NOMO-1 treated with dmso at 0.1 percent for 144 hours (cell line): Measurements from ENCODE around the gene PDLIM5.
"Not testable (repeated sequence)": the region's sequence is repeated elsewhere in the genome, so short reads cannot be mapped to it uniquely, and the experiment has no call there.

Experiments used
- DNase-seq: peaks from one replicate; lab custom pipeline; 2025; ENCODE audit not compliant: unreplicated experiment; lab: John Stamatoyannopoulos, UW

The PDLIM5 gene

DNA sequence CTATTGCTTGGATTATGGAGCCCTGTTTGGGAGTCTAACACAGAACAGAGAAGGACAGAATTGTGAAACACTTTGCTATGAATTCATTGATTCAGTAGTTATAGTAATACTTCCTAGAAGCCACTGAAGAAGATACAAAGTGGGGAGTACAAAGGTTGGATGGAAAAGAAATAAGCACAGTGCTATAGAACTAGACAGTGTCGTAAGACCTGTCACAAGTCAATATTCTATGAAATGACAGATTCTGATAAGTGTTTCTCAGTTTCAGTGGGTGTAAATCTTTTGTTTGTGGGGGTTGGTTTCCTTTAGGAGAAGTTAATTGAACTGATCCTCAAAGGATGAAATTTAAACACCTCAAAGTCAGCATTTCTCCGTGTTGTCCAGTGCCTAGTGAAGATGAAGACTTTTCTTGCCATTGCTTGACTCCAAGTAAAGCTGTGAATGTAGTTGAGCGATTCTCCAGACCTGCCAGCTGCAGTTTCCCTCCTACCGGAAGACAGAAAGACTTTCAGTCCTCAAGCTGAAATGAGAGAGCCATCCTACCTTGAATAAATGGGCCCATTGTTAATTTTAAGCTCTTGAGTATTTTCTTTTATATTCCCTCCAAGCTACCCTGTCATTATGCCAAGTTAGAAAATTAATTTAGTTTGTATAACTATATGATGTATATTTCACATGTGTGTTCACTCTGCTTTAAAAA lies 7.9 kb downstream of the PDLIM5 start:
- no peak for DNase-seq

DNA sequence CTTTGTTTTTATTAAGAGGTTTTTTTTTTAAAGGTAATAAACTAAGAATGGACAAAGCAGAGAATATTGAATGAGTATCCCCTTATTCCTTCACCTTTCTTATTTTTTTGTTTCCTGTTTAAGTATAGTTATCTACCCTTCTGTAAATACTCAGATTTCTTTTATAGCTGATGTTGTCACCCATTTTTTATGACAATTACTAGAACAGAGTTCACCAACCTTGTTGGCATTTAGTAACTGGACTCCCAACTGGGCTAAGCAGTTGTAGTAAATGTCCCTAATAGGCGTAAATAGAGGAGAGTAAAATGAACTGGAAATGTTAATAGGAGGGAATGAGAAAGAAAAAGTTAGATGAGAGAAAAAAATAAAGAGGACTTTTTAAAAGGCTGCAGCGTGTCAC lies 9.8 kb downstream of the PDLIM5 start:
- no peak for DNase-seq

- DNase-seq = no peak
Measured at GRCh38 chr4:94462572-94462971, 10.8 kb downstream of the PDLIM5 start.

DNA sequence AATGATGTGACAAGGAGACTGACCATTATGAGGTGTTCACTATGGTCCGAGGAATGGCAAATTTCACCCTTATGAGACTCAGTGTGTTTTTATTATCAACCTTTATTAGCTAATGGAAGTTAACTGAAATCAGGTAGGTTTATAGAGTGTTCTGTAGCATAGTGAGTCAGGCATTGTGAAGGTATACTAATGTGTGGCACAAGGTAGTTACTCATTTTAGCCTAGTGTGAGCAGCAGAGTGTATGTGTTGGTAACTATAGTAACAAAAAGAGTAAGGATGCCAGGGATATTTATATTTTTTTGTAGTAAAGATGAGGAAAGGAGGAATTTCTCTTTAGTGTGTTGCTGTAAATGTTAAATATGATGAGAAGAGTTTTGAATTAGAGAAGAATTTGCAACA lies 12.0 kb downstream of the PDLIM5 start:
- no peak for DNase-seq

GRCh38 chr4:94466371-94466770 lies 14.6 kb downstream of the PDLIM5 start:
- DNase-seq = no peak

- no peak for DNase-seq
Measured at GRCh38 chr4:94466923-94467322, 15.2 kb downstream of the PDLIM5 start.

DNA sequence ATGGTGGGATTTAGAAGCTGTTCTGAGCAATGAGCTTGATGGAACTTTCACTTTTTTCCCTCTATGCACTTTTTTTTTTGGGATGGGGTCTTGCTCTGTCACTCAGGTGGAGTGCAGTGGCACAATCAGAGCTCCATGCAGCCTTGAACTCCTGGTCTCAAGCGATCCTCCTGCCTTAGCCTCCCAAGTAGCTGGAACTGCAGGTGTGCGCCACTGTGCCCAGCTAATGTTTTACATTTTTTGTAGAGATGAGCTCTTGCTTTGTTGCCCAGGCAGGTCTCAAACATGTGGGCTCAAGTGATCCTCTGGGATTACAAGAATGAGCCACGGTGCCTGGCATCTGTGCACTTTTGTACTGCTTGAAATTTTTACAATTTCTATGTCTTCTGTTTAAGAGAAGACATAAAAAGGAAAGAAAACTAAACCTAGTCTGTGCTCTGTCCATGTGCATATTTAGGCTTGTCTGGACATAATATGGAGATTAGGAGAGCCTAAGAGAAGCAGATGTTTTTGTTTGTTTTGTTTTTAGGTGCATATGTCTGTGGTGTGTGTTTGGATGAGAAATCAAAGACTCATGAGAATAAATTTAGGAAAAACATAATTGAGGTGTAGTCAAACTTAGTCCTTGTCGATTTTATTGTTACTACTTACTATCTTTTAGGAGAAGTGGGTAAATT lies 16.5 kb downstream of the PDLIM5 start:
- DNase-seq = no peak

- DNase-seq = no peak
Measured at GRCh38 chr4:94469221-94469784, 17.6 kb downstream of the PDLIM5 start.

- DNase-seq = no peak
Measured at GRCh38 chr4:94470132-94470531, 18.4 kb downstream of the PDLIM5 start.

DNA sequence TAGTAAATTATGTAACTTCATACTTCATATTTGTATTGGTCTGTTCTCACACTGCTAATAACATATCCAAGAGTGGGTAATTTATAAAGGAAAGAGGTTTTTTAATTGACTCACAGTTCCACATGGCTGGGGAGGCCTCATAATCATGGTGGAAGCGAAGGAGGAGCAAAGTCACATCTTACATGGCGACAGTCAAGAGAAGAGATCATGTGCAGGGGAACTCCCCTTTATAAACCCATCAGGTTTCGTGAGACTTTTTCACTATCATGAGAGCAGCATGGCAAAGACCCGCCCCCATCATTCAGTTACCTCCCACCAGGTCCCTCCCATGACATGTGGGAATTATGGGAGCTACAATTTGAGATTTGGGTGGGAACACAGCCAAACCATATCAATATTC lies 19.0 kb downstream of the PDLIM5 start:
- DNase-seq = not testable (repeated sequence)

DNA sequence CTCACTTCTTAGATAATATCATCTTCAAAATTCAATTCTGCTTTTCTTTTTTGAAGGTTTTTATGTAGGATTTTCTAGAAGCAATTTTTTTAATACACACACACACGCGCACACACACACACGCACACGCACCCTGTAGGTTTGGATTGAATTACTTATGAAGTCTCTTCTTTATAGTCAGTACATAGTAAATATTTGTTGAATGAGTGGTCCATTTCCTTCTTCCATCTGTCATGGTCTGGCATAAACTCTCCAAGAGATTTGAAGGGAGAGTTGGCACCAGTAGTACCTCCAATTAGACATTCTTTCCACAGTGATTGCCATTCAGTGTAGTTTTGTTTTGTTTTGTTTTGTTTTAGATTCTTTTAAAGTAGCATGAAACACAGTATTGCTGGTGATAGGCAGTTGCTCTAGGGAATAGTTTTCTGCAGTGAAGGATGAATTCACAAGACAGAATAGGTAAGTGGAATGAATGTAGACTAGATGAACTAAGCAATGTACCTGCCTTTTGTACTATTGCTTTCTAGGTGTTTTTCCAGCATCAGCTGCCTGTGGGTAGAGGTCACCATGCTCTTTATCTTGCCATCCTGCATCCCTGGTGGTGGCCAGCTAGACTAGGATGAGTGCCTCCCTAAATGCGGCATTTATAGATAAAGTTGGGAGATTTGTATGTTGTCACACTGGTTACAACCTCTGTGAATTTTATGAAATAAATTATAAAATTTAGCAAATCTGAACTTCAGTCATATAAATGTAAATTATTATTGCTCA lies 20.5 kb downstream of the PDLIM5 start:
- DNase-seq = no peak

- DNase-seq = no peak
Measured at GRCh38 chr4:94475050-94475449, 23.3 kb downstream of the PDLIM5 start.

- DNase-seq = no peak
Measured at GRCh38 chr4:94475794-94476193, 24.1 kb downstream of the PDLIM5 start.

- no peak for DNase-seq
Measured at GRCh38 chr4:94477227-94477626, 25.5 kb downstream of the PDLIM5 start.

GRCh38 chr4:94478805-94479204 lies 27.1 kb downstream of the PDLIM5 start:
- not testable (repeated sequence) for DNase-seq

GRCh38 chr4:94479358-94480141 lies 27.8 kb downstream of the PDLIM5 start:
- no peak for DNase-seq

- DNase-seq = no peak
Measured at GRCh38 chr4:94480362-94480951, 28.7 kb downstream of the PDLIM5 start.

DNA sequence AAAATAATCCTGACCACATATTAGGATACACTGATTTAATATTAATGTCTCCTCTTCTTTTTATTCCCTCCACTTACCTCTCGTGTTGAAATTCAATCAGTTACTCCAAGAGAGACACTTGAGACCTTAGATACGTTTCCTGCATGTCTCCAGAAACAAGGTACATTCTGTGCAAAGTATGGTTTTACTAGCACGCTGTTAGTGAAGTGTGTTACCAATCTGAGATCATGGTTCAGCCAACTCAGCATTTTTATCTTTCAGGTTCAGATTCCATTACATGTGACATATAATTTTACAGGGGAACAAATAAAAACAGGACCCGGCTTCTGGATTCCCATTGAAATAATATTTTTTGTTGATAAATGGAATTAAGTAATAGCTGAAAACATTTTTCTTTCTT lies 32.2 kb downstream of the PDLIM5 start:
- no peak for DNase-seq

GRCh38 chr4:94484818-94485217 lies 33.1 kb downstream of the PDLIM5 start:
- DNase-seq = no peak

DNA sequence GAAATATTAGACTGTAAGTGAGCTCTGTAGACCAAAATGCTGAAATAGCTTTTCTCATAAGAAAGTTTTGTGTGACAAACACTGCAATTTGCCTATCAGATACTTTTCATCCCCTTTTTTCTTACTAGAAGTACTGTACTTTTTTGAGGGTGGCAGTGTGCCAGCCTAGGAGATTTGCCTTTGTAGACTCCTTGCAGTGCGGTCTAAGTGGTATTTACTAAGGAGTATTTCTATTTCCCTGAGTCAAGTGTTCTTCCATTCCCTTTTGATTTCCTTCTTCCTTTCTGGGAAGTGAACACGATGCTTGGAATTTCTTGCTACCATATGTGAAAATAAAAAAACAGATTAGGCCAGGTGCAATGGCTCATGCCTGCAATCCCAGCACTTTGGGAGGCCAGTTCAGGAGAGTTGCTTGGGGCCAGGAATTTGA lies 34.6 kb downstream of the PDLIM5 start:
- no peak for DNase-seq

DNA sequence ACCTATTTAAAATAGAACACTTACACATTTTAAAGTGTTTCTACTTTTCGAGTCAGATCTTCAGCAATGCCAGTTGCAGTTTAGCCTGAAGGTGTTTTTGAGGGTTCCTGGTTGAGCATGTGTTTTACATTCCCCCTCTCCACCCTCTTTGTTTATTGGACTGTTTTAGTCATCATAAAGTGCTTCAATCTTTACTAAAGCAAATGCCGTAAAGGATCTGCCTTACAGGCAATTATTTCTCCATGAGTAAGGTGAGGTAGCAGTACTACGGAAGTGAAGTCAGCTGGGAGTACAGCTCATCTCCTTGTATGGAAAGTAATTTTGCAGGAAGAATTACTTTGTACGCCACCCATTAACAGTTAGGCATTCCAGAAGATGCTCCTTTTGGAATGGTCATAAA lies 36.9 kb downstream of the PDLIM5 start:
- DNase-seq = no peak
